GM12878 (cell line): ENCODE measurements around the gene ANO6. TPM values are rescaled to one million over a fixed set of nuclear protein-coding genes. Genes with fewer than 3 reads are reported as not detected.

Source experiments
- ATAC-seq: fragments of 200-7000 bp; cut with Tn5 transposase; 3 replicates; pipeline ENCODE4 v1.9.1; 2020; ENCODE audit warnings: mild to moderate bottlenecking, moderate library complexity
- BruUV-seq: library from RNA; stranded (reverse); fragments of 400-500 nt; replicated peaks from 2 replicates; lab custom pipeline; 2021; lab: Mats Ljungman, UMichigan
- CTCF ChIA-PET: fragments of 300-600 bp; sonication (Branson Sonifier 250); formaldehyde crosslinking; extraction: SDS; loops from one replicate; lab custom pipeline; 2021; ENCODE audit warnings: inconsistent platforms; lab: Yijun Ruan, JAX
- POLR2A ChIA-PET: fragments of 350-600 bp; formaldehyde crosslinking; extraction: SDS; loops from one replicate; lab custom pipeline; 2021; ENCODE audit warnings: inconsistent platforms; lab: Charles Lee
- RAD21 ChIA-PET: fragments of 300-600 bp; sonication (Branson Sonifier 250); formaldehyde crosslinking; loops from one replicate; lab custom pipeline; 2023; ENCODE audit warnings: antibody characterized with exemption; ENCODE audit not compliant: unreplicated experiment; lab: Charles Lee
- SMC1A ChIA-PET: fragments of 300-600 bp; sonication (Branson Sonifier 250); formaldehyde crosslinking; loops from one replicate; lab custom pipeline; 2023; ENCODE audit not compliant: unreplicated experiment, uncharacterized antibody; lab: Charles Lee
- DNase-seq: peaks from one replicate; pipeline ENCODE4 v3.0.0-alpha.2; 2011; ENCODE audit warnings: low read depth, low spot score
- FAIRE-seq: peaks from 3 replicates; lab custom pipeline; 2011; peaks lifted over from hg19 to GRCh38; lab: Jason Lieb, UNC
- H2AFZ ChIP-seq: 2 replicates; pipeline ENCODE4 v1.6.0; 2011; ENCODE audit warnings: low read depth, low read length, control low read depth; ENCODE audit not compliant: control insufficient read depth
- H3K27ac ChIP-seq: 2 replicates; pipeline ENCODE4 v1.5.1; 2011; ENCODE audit warnings: control low read depth; ENCODE audit not compliant: control insufficient read depth, insufficient read depth
- H3K27me3 ChIP-seq, 2 experiments: replicated peaks in 1 of 2; 2 replicates each; pipeline versions ENCODE4 v1.6.0 to v1.6.1; 2011; ENCODE audit warnings: low read length in 1 of 2; ENCODE audit not compliant: control insufficient read depth in 2 of 2, insufficient read depth in 2 of 2
- H3K36me3 ChIP-seq, 2 experiments: 2 replicates each; pipeline ENCODE4 v1.5.1; 2011; ENCODE audit warnings: low read length in 1 of 2; ENCODE audit not compliant: control insufficient read depth in 2 of 2, insufficient read depth in 2 of 2
- H3K4me1 ChIP-seq: 2 replicates; pipeline ENCODE4 v1.6.1; 2011; ENCODE audit warnings: mild to moderate bottlenecking, low read length, moderate library complexity, mixed read lengths; ENCODE audit not compliant: control insufficient read depth, insufficient read depth
- H3K4me2 ChIP-seq: 2 replicates; pipeline ENCODE4 v1.6.0; 2011; ENCODE audit warnings: control low read depth; ENCODE audit not compliant: control insufficient read depth, insufficient read depth
- H3K4me3 ChIP-seq: fragments of 200-600 bp; sonication (generic); 2 replicates; pipeline ENCODE4 v1.5.1; 2016
- H3K79me2 ChIP-seq: 2 replicates; pipeline ENCODE4 v1.6.0; 2011; ENCODE audit warnings: low read length; ENCODE audit not compliant: control insufficient read depth, insufficient read depth
- H3K9ac ChIP-seq: 2 replicates; pipeline ENCODE4 v1.8.0; 2011; ENCODE audit warnings: low read length, control low read depth, mixed read lengths; ENCODE audit not compliant: control insufficient read depth, insufficient read depth
- H3K9me3 ChIP-seq: replicated peaks from 3 replicates; pipeline ENCODE4 v1.5.1; 2011; ENCODE audit warnings: mild to moderate bottlenecking, low read length; ENCODE audit not compliant: control insufficient read depth, insufficient read depth
- H4K20me1 ChIP-seq: 2 replicates; pipeline ENCODE4 v1.6.0; 2011; ENCODE audit not compliant: control insufficient read depth, insufficient read depth
- DPF2 ChIP-seq: fragments of 450-650 bp; IDR thresholded peaks from 2 replicates; pipeline ENCODE4 v1.6.1; 2017; ENCODE audit warnings: mild to moderate bottlenecking
- JUND ChIP-seq: IDR thresholded peaks from 2 replicates; pipeline ENCODE4 v1.6.1; 2012; ENCODE audit warnings: low read depth, mild to moderate bottlenecking, low read length, improper control_type of control experiment, moderate library complexity
- KLF5 ChIP-seq: fragments of 450-650 bp; IDR thresholded peaks from 2 replicates; pipeline ENCODE4 v1.6.1; 2014; ENCODE audit warnings: mild to moderate bottlenecking; ENCODE audit not compliant: partially characterized antibody
- POU2F2 ChIP-seq: IDR thresholded peaks from 3 replicates; pipeline ENCODE4 v1.6.1; 2011; ENCODE audit warnings: low read depth, mild to moderate bottlenecking, low read length, borderline replicate concordance
- SREBF1 ChIP-seq: IDR thresholded peaks from 2 replicates; pipeline ENCODE4 v1.6.1; 2012; ENCODE audit warnings: mild to moderate bottlenecking, low read length
- SRF ChIP-seq, 2 experiments: IDR thresholded peaks; 2 replicates each; pipeline ENCODE4 v1.6.1; 2011; ENCODE audit warnings: low read depth in 2 of 2, low read length in 2 of 2, mild to moderate bottlenecking in 1 of 2, moderate library complexity in 1 of 2
- WGBS: methylation state at CpG from one replicate; pipeline ENCODE4 v1.1.6; 2016; ENCODE audit warnings: low lambda C conversion rate; ENCODE audit not compliant: insufficient replicate concordance, insufficient coverage; ENCODE audit errors: missing lambda C conversion rate; 5-methylcytosine and 5-hydroxymethylcytosine counted together
- in situ Hi-C: fragments of 300-500 bp; cut with MboI; formaldehyde crosslinking; loops from 9 replicates; pipeline ENCODE4 v1.14.3; 2018; ENCODE audit warnings: mixed read lengths
- intact Hi-C: fragments of 100-400 bp; cut with micrococcal nuclease; formaldehyde crosslinking; loops from one replicate; pipeline ENCODE4 v1.14.2; 2022; ENCODE audit not compliant: unreplicated experiment
- polyA plus RNA-seq, 11 experiments: library from polyadenylated mRNA; depleted of rRNA in 4 of 11; unstranded in 6 of 11; stranded (reverse) in 5 of 11; fragments of >200 nt; fragmentation: Nextera tagmentation in 4 of 11; fragmentation: Illumina TruSeq in 1 of 11; extraction: Ambion mirVana in 4 of 11; extraction: Trizol in 1 of 11; gene quantifications; 1 replicate in 1 of 11; 2 replicates in 10 of 11; pipeline versions ENCODE4 v1.2.1 to v1.2.3, GENCODE V29; 2011 to 2016; ENCODE audit warnings: inconsistent platforms in 2 of 11, missing spikeins in 2 of 11, low read depth in 1 of 11
- total RNA-seq, 4 experiments: library from RNA; depleted of rRNA in 3 of 4; stranded (reverse); fragments of >200 nt in 3 of 4; fragmentation: Illumina TruSeq in 1 of 4; extraction: Trizol in 1 of 4; gene quantifications; 2 replicates each; pipeline versions ENCODE4 v1.2.1 to v1.2.3, GENCODE V29; 2013 to 2021
- TF ChIP-seq, protein P1 (sequence below): fragments of 450-650 bp; IDR thresholded peaks from 2 replicates; pipeline ENCODE4 v1.6.1; 2017; ENCODE audit warnings: antibody characterized with exemption, mild to moderate bottlenecking, moderate library complexity

The ANO6 gene
- total and polyA plus RNA-seq, 10 of the 15 experiments (the other 5 are each of a cell fraction or from before 2014, with no cell fraction given): 4.6 to 30.3 (median 26.0) TPM

DNA sequence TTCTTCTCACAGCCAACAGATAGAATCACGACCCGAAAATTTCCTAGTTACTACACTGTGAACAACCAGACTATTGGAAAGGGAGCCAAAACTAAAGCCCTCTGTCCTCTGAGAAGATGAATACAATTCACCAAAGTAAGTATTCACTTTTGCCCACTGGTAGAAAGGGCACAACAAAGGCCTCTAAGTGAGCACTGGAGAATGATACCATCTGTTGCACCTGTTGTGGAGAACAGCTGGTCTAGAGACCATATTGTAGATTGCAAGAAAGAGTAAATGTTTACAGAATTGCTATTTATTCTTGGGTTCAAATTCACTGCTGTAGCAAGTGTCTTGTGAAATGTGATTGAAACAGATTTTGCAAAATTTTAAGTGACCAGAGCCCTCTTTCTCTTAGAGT, 46.9 kb upstream of the ANO6 start:
- H3K79me2 ChIP-seq: no peaks in the 10 kb centered on the region
- POLR2A ChIA-PET: no interaction called here
- SMC1A ChIA-PET: no interaction called here
- FAIRE-seq: no peak
- intact Hi-C loops: no loop called here
- no peak overlapping the region for H3K27ac ChIP-seq
- RAD21 ChIA-PET: interaction anchor here (2.0 kb wide), 1 partner anchor 220 kb away, joined by 14 read pairs; no protein-coding TSS in a partner anchor
- no peaks in the 10 kb centered on the region for H3K9me3 ChIP-seq
- H3K4me1 ChIP-seq: no peaks in the 10 kb centered on the region
- CTCF ChIA-PET: no interaction called here
- no peaks in the 10 kb centered on the region for H4K20me1 ChIP-seq
- H2AFZ ChIP-seq: no peak overlapping the region
- TF ChIP-seq POU2F2 (no peak), KLF5 (no peak), JUND (no peak), SREBF1 (no peak), DPF2 (no peak), SRF (IDR thresholded peaks at IDR 0.05; ENCODE audit: low read depth in 2 of 2, low read length in 2 of 2) (no peak)
- TF ChIP-seq, protein P1, sequence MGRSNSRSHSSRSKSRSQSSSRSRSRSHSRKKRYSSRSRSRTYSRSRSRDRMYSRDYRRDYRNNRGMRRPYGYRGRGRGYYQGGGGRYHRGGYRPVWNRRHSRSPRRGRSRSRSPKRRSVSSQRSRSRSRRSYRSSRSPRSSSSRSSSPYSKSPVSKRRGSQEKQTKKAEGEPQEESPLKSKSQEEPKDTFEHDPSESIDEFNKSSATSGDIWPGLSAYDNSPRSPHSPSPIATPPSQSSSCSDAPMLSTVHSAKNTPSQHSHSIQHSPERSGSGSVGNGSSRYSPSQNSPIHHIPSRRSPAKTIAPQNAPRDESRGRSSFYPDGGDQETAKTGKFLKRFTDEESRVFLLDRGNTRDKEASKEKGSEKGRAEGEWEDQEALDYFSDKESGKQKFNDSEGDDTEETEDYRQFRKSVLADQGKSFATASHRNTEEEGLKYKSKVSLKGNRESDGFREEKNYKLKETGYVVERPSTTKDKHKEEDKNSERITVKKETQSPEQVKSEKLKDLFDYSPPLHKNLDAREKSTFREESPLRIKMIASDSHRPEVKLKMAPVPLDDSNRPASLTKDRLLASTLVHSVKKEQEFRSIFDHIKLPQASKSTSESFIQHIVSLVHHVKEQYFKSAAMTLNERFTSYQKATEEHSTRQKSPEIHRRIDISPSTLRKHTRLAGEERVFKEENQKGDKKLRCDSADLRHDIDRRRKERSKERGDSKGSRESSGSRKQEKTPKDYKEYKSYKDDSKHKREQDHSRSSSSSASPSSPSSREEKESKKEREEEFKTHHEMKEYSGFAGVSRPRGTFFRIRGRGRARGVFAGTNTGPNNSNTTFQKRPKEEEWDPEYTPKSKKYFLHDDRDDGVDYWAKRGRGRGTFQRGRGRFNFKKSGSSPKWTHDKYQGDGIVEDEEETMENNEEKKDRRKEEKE: no peak
- TF ChIP-seq, all 136 proteins: peak for 0
- Histone ChIP-seq H3K4me3 (no peak overlapping the region), H3K27me3 (no peaks in the 10 kb centered on the region), H3K36me3 (no peaks in the 10 kb centered on the region), H3K9ac (no peak overlapping the region), H3K4me2 (no peak overlapping the region)
- no TSS peak for BruUV-seq
- WGBS: 43% methylated on average over 2 of the region's 2 CpGs
- DNase-seq: no peak
- no peak for ATAC-seq
- in situ Hi-C loops: no loop called here
